H1 (cell line): ENCODE measurements around the gene GRK7. TPM values are rescaled to one million over a fixed set of nuclear protein-coding genes. Genes with fewer than 3 reads are reported as not detected.

Source experiments
- TEAD4 ChIP-seq: IDR thresholded peaks from 2 replicates; pipeline ENCODE4 v1.6.1; 2012; ENCODE audit warnings: low read depth, low read length, inconsistent platforms, mixed read lengths
- polyA plus RNA-seq, 7 experiments: library from polyadenylated mRNA; depleted of rRNA in 3 of 7; stranded (reverse) in 5 of 7; unstranded in 2 of 7; fragments of >200 nt in 5 of 7; fragments of 200-250 nt in 2 of 7; gene quantifications; 1 replicate in 5 of 7; 2 replicates in 1 of 7; 4 replicates in 1 of 7; pipeline versions ENCODE4 v1.2.1 to v1.2.3, GENCODE V29; 2011 to 2013; ENCODE audit warnings: missing spikeins in 2 of 7, mixed read lengths in 2 of 7
- total RNA-seq: library from RNA; stranded (reverse); fragmentation: NEBNext Ultra II Directional; extraction: Animal tissue kit (Norgen Biotek cat#: 25700); gene quantifications from 2 replicates; pipeline ENCODE4 v1.2.1, GENCODE V29; 2021

Gene GRK7
- total and polyA plus RNA-seq, 2 of the 8 experiments (the other 6 are each of a cell fraction or from before 2014, with no cell fraction given): not detected

DNA sequence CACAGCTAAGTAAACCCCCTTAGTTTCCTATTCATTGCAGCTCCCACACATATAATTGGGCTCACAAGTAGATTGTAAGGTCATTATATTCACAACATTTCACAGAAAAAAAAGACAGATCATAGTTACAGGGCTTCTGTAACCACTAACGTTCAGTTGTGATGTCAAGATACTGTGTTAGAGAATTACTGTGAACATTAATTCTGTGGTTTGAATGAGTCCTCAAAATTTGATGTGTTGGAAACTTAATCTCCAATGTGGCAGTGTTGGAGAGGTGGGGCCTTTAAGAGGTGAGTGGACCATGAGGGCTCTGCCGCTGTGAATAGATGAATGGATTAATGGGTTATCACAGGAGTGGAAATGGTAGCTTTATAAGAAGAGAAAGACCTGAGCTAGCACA, 21.3 kb downstream of the GRK7 start (continued):
- TF ChIP-seq TEAD4: no peak
